Osteoblast (primary cell): ENCODE measurements around the gene HOXA3. TPM values are rescaled to one million over a fixed set of nuclear protein-coding genes. Genes with fewer than 3 reads are reported as not detected.

Experiments used
- DNase-seq: peaks from one replicate; pipeline ENCODE4 v3.0.0; 2011; ENCODE audit warnings: low spot score, mixed read lengths; ENCODE audit not compliant: insufficient read length; ENCODE audit errors: missing footprints
- H2AFZ ChIP-seq: 2 replicates; pipeline ENCODE4 v1.6.0; 2011; ENCODE audit warnings: mild to moderate bottlenecking, low read length
- H3K27ac ChIP-seq: 2 replicates; pipeline ENCODE4 v1.5.1; 2011; ENCODE audit warnings: mild to moderate bottlenecking, low read depth, low read length, moderate library complexity
- H3K27me3 ChIP-seq: 2 replicates; pipeline ENCODE4 v1.6.0; 2012; ENCODE audit warnings: mild to moderate bottlenecking, control low read depth, inconsistent platforms, low read length, moderate library complexity; ENCODE audit not compliant: insufficient read depth
- H3K36me3 ChIP-seq: 2 replicates; pipeline ENCODE4 v1.5.1; 2011; ENCODE audit warnings: mild to moderate bottlenecking, low read length, control low read depth, moderate library complexity; ENCODE audit not compliant: insufficient read depth
- H3K4me1 ChIP-seq: 2 replicates; pipeline ENCODE4 v1.5.1; 2011; ENCODE audit warnings: mild to moderate bottlenecking, low read length, control low read depth, moderate library complexity; ENCODE audit not compliant: insufficient read depth
- H3K4me2 ChIP-seq: 2 replicates; pipeline ENCODE4 v1.6.0; 2011; ENCODE audit warnings: mild to moderate bottlenecking, low read length; ENCODE audit not compliant: insufficient read depth
- H3K4me3 ChIP-seq: fragments of 200-600 bp; sonication (generic); 3 replicates; pipeline ENCODE4 v1.5.1; 2012; ENCODE audit warnings: mild to moderate bottlenecking, low read length, inconsistent platforms; ENCODE audit not compliant: insufficient read depth
- H3K79me2 ChIP-seq: 2 replicates; pipeline ENCODE4 v1.6.0; 2012; ENCODE audit warnings: mild to moderate bottlenecking, low read length, control low read depth, inconsistent platforms; ENCODE audit not compliant: insufficient read depth
- H3K9me3 ChIP-seq: 2 replicates; pipeline ENCODE4 v1.5.1; 2011; ENCODE audit warnings: low read depth, low read length, control low read depth
- H4K20me1 ChIP-seq: 2 replicates; pipeline ENCODE4 v1.6.0; 2012; ENCODE audit warnings: mild to moderate bottlenecking, low read length, control low read depth; ENCODE audit not compliant: insufficient read depth
- CTCF ChIP-seq: IDR thresholded peaks from 2 replicates; pipeline ENCODE4 v1.5.1; 2011; ENCODE audit warnings: mild to moderate bottlenecking, low read depth, low read length, moderate library complexity; ENCODE audit errors: extremely low read depth
- total RNA-seq: library from RNA; depleted of rRNA; stranded (reverse); fragments of >200 nt; gene quantifications from 2 replicates; pipeline ENCODE4 v1.2.3, GENCODE V29; 2012

Gene HOXA3
- total RNA-seq, 1 donor = 4.0 TPM

DNA sequence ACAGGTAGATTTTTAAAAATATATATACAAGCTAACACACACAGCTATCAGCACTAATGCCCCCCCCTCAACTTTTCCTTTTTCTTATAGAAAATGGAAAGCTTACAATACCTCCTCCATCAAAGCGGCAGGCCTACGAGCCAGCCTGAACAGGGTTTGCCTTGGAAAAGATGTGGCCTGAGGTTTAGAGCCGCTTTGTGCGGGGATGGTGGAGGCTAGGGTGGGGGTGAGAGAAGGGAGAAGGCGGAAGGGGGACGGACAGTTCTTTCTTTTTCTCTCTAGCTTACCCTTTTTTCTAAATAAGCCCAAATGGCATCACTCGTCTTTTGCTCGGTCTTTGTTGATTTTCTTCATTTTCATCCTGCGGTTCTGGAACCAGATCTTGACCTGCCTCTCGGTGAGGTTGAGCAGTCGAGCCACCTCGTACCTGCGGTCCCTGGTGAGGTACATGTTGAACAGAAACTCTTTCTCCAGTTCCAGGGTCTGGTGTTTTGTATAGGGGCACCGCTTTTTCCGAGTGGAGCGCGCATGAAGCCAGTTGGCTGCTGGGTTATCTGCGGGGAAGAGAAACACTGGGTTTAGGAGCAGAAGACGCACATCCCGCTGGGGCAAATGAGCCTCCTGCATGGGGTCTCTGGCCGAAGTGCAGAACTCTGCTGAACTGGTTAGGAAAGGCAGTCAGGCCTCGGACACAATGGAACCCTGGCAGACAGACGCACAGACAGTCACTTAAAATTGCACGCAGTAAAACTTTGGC is 11.1 kb upstream of the HOXA3 start:
- Histone ChIP-seq H3K4me3 (peak overlapping the region; percentile 75), H3K36me3 (peaks cover 16% of the 10 kb centered on the region), H3K4me1 (peaks cover 28% of the 10 kb centered on the region), H3K27ac (peak overlapping the region; percentile 95), H3K79me2 (peaks cover 83% of the 10 kb centered on the region), H2AFZ (no peak overlapping the region), H3K27me3 (no peaks in the 10 kb centered on the region), H3K4me2 (peak overlapping the region; percentile 99), H4K20me1 (peaks cover 17% of the 10 kb centered on the region), H3K9me3 (no peaks in the 10 kb centered on the region)
- DNase-seq = no peak
- no peak for TF ChIP-seq CTCF

DNA sequence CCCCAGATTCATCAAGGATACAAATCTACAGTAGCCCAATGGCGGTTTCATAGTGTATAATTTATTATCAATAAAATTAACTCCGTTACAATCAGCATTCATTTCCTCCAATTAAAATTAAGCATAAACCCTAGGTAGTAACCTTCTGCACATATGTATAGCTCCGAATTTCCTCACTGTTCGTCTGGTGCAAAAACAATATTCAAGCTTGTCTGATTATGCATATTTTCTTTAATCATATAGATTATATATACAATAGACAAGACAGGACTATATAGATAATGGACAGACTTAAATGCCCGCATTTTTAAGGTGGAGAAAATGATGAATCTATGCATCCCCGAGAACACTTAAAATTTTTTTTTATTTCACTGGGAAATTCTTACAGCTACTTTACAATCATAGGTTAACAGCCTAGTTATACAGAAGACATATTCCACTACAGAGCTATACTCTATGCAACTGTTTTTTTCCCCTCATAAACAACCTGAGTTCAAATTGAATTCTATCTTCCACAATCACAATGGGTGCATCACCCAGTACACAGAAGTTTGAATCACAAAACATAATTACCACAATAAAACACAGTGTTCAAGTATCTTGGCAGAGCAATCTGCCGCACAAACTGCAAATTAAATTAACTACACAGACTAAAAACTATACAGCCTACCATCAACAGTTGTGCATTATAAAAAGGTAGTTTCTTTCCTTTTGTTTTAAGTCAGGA is 10.3 kb upstream of the HOXA3 start:
- no peak for DNase-seq
- Histone ChIP-seq H3K4me2 (peak overlapping the region; percentile 99), H3K27me3 (no peaks in the 10 kb centered on the region)

GRCh38 chr7:27161721-27162560 is 9.6 kb upstream of the HOXA3 start:
- Histone ChIP-seq H4K20me1 (peaks cover 17% of the 10 kb centered on the region), H3K9me3 (no peaks in the 10 kb centered on the region), H3K4me3 (peak overlapping the region; percentile 75), H3K27me3 (no peaks in the 10 kb centered on the region), H2AFZ (no peak overlapping the region), H3K4me1 (peaks cover 13% of the 10 kb centered on the region), H3K4me2 (peak overlapping the region; percentile 99), H3K79me2 (peaks cover 68% of the 10 kb centered on the region), H3K27ac (peak overlapping the region; percentile 95), H3K36me3 (peaks cover 12% of the 10 kb centered on the region)
- TF ChIP-seq CTCF = no peak
- DNase-seq = peak; percentile 84

More for the DNA sequence above, 10.3 kb upstream of the HOXA3 start:
- Histone ChIP-seq H3K4me3 (peak overlapping the region; percentile 75), H3K27ac (peak overlapping the region; percentile 95), H3K4me1 (peaks cover 21% of the 10 kb centered on the region), H3K79me2 (peaks cover 76% of the 10 kb centered on the region), H2AFZ (no peak overlapping the region), H4K20me1 (peaks cover 17% of the 10 kb centered on the region), H3K9me3 (no peaks in the 10 kb centered on the region), H3K36me3 (peaks cover 13% of the 10 kb centered on the region)
- no peak for TF ChIP-seq CTCF
